HepG2 (cell line): ENCODE results near the gene LRRC45. TPM values are rescaled to one million over a fixed set of nuclear protein-coding genes. Genes with fewer than 3 reads are reported as not detected.
A peak's percentile ranks its signal among the peaks of the same experiment; 100 is the strongest.

ENCODE experiments used
- ATF7 ChIP-seq, 2 experiments: fragments of 450-650 bp in 1 of 2; sonication (generic) in 1 of 2; formaldehyde crosslinking in 1 of 2; IDR thresholded peaks; 2 replicates each; pipeline versions ENCODE4 v1.4.0 to v1.6.1; 2016 to 2020; ENCODE audit warnings: antibody characterized with exemption in 1 of 2, mild to moderate bottlenecking in 1 of 2, missing genetic modification reagents in 1 of 2
- DPF2 ChIP-seq: sonication (generic); formaldehyde crosslinking; IDR thresholded peaks from 2 replicates; pipeline ENCODE4 v1.4.0; 2020; ENCODE audit warnings: mild to moderate bottlenecking, low read depth, missing genetic modification reagents, borderline replicate concordance
- GTF2F1 ChIP-seq: fragments of 150-350 bp; IDR thresholded peaks from 2 replicates; pipeline ENCODE4 v1.6.1; 2014; ENCODE audit warnings: low read length
- HNRNPUL1 ChIP-seq: fragments of 200-400 bp; formaldehyde crosslinking; IDR thresholded peaks from 2 replicates; pipeline ENCODE4 v1.6.1; 2017; ENCODE audit warnings: low read depth, mild to moderate bottlenecking, low read length, moderate library complexity
- IKZF1 ChIP-seq: fragments of 450-650 bp; IDR thresholded peaks from 2 replicates; pipeline ENCODE4 v1.7.1; 2016
- KLF6 ChIP-seq: IDR thresholded peaks from 2 replicates; pipeline ENCODE4 v1.8.0; 2016; ENCODE audit warnings: missing biosample characterization, missing genetic modification reagents
- KLF9 ChIP-seq: IDR thresholded peaks from 2 replicates; pipeline ENCODE4 v1.6.1; 2016; ENCODE audit warnings: low read depth
- MAF1 ChIP-seq: sonication (generic); formaldehyde crosslinking; IDR thresholded peaks from 2 replicates; pipeline ENCODE4 v1.5.0; 2020; ENCODE audit warnings: missing genetic modification reagents, borderline replicate concordance
- MEIS1 ChIP-seq: sonication (generic); formaldehyde crosslinking; IDR thresholded peaks from 2 replicates; pipeline ENCODE4 v1.9.0; 2021; ENCODE audit warnings: mild to moderate bottlenecking, missing genetic modification reagents, moderate library complexity, borderline replicate concordance
- PAX8 ChIP-seq: sonication (generic); formaldehyde crosslinking; IDR thresholded peaks from 2 replicates; pipeline ENCODE4 v1.8.0; 2022; ENCODE audit warnings: mild to moderate bottlenecking, missing genetic modification reagents, borderline replicate concordance
- PLRG1 ChIP-seq: fragments of 450-650 bp; conservative IDR thresholded peaks from 2 replicates; pipeline ENCODE4 v1.6.1; 2016
- POLR2AphosphoS2 ChIP-seq: IDR thresholded peaks from 2 replicates; pipeline ENCODE4 v1.6.1; 2011; ENCODE audit warnings: low read depth, low read length, improper control_type of control experiment
- REL ChIP-seq: sonication (generic); formaldehyde crosslinking; conservative IDR thresholded peaks from 2 replicates; pipeline ENCODE4 v1.8.0; 2022; ENCODE audit warnings: mild to moderate bottlenecking, missing genetic modification reagents, moderate library complexity
- RXRA ChIP-seq: sonication (generic); formaldehyde crosslinking; IDR thresholded peaks from 2 replicates; pipeline ENCODE4 v1.5.1; 2020; ENCODE audit warnings: missing genetic modification reagents
- STAG1 ChIP-seq: sonication (generic); formaldehyde crosslinking; IDR thresholded peaks from 2 replicates; pipeline ENCODE4 v1.4.0; 2020; ENCODE audit warnings: missing genetic modification reagents
- ZBTB7A ChIP-seq: sonication (generic); formaldehyde crosslinking; IDR thresholded peaks from 2 replicates; pipeline ENCODE4 v1.8.0; 2022; ENCODE audit warnings: mild to moderate bottlenecking, missing genetic modification reagents
- ZEB1 ChIP-seq: IDR thresholded peaks from 2 replicates; pipeline ENCODE4 v1.6.1; 2012; ENCODE audit warnings: mild to moderate bottlenecking, low read depth, inconsistent platforms; ENCODE audit not compliant: insufficient replicate concordance
- ZFP90 ChIP-seq: sonication (generic); formaldehyde crosslinking; IDR thresholded peaks from 2 replicates; pipeline ENCODE4 v1.8.0; 2022; ENCODE audit warnings: missing genetic modification reagents, mild to moderate bottlenecking, inconsistent platforms, borderline replicate concordance
- ZMAT3 ChIP-seq: sonication (generic); formaldehyde crosslinking; conservative IDR thresholded peaks from 2 replicates; pipeline ENCODE4 v1.7.0; 2021; ENCODE audit warnings: missing genetic modification reagents
- ZNF136 ChIP-seq: sonication (generic); formaldehyde crosslinking; IDR thresholded peaks from 2 replicates; pipeline ENCODE4 v1.8.1; 2022; ENCODE audit warnings: low read depth, mild to moderate bottlenecking, moderate library complexity, missing genetic modification reagents
- ZNF225 ChIP-seq: sonication (generic); formaldehyde crosslinking; IDR thresholded peaks from 2 replicates; pipeline ENCODE4 v1.4.0; 2020; ENCODE audit warnings: mild to moderate bottlenecking, missing genetic modification reagents
- ZNF34 ChIP-seq: sonication (generic); formaldehyde crosslinking; IDR thresholded peaks from 2 replicates; pipeline ENCODE4 v1.4.0; 2020; ENCODE audit warnings: mild to moderate bottlenecking, missing genetic modification reagents, borderline replicate concordance
- ZNF468 ChIP-seq: sonication (generic); formaldehyde crosslinking; IDR thresholded peaks from 2 replicates; pipeline ENCODE4 v1.8.0; 2022; ENCODE audit warnings: mild to moderate bottlenecking, moderate library complexity, missing genetic modification reagents
- ZNF550 ChIP-seq: sonication (generic); formaldehyde crosslinking; IDR thresholded peaks from 2 replicates; pipeline ENCODE4 v1.4.0; 2020; ENCODE audit warnings: mild to moderate bottlenecking, missing genetic modification reagents, borderline replicate concordance
- ZNF556 ChIP-seq: sonication (generic); formaldehyde crosslinking; IDR thresholded peaks from 2 replicates; pipeline ENCODE4 v1.4.0; 2020; ENCODE audit warnings: mild to moderate bottlenecking, missing genetic modification reagents, borderline replicate concordance
- ZNF652 ChIP-seq: IDR thresholded peaks from 2 replicates; pipeline ENCODE4 v1.6.1; 2016; ENCODE audit warnings: low read depth, borderline replicate concordance
- ZNF720 ChIP-seq: sonication (generic); formaldehyde crosslinking; IDR thresholded peaks from 2 replicates; pipeline ENCODE4 v1.4.0; 2020; ENCODE audit warnings: missing genetic modification reagents
- ZNF850 ChIP-seq: sonication (generic); formaldehyde crosslinking; conservative IDR thresholded peaks from 2 replicates; pipeline ENCODE4 v1.9.0; 2021; ENCODE audit warnings: mild to moderate bottlenecking, missing genetic modification reagents
- polyA plus RNA-seq, 8 experiments: library from polyadenylated mRNA; depleted of rRNA in 3 of 8; stranded (reverse) in 7 of 8; unstranded in 1 of 8; fragments of >200 nt; fragmentation: Illumina TruSeq in 4 of 8; extraction: Trizol in 4 of 8; gene quantifications; 2 replicates each; pipeline versions ENCODE4 v1.2.1 to v1.2.3, GENCODE V29; 2011 to 2016; ENCODE audit warnings: low read depth in 4 of 8, missing spikeins in 1 of 8, mixed read lengths in 1 of 8; ENCODE audit not compliant: insufficient read depth in 1 of 8
- total RNA-seq, 5 experiments: library from RNA; depleted of rRNA; stranded (reverse); fragments of >200 nt; fragmentation: Illumina TruSeq; extraction: Trizol; gene quantifications; 2 replicates each; pipeline ENCODE4 v1.2.3, GENCODE V29; 2016; ENCODE audit warnings: low read depth in 1 of 5
- TF ChIP-seq, protein P1 (sequence below): sonication (generic); formaldehyde crosslinking; IDR thresholded peaks from 2 replicates; pipeline ENCODE4 v1.5.0; 2020; ENCODE audit warnings: missing genetic modification reagents, mild to moderate bottlenecking, borderline replicate concordance
- TF ChIP-seq, protein P2 (sequence below): sonication (generic); formaldehyde crosslinking; IDR thresholded peaks from 2 replicates; pipeline ENCODE4 v1.8.1; 2023; ENCODE audit warnings: mild to moderate bottlenecking, moderate library complexity, missing genetic modification reagents

The LRRC45 gene
- total and polyA plus RNA-seq, 2 of the 13 experiments (the other 11 are each of a cell fraction or from before 2014, with no cell fraction given), result 11.6 to 48.1 TPM

DNA sequence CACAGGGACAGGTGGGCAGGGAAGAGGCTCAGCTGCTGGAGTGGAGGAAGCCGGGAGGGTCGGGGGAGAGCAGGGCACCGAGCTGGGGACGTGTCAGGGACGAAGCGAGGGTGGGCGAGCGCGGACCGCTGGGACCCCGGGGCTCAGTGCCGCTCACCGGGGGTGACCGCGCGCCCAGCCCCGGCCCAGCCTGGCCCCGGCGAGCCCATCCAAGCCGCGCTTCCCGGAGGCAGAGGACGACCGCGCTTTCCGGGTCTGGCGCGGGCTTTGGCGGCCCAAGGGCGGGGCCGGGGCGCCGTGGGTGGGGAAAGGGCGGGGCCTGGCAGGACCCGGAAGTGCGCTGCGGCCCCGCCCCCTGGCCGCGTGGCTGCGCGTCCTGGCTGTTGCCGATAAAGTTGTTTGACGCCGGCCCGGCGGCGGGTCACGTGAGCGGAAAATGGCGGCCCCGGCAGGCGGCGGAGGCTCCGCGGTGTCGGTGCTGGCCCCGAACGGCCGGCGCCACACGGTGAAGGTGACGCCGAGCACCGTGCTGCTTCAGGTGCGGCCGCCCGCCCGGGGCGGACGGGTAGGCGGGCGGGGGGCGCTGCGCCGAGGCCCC, 45.8 kb upstream of the LRRC45 start, which contains the start of gene ASPSCR1 (continued):
- TF ChIP-seq KLF6 (peak; percentile 92; the same call in 1 of the 2 replicates), ZNF556 (CRISPR knock-in tag) (no peak), PAX8 (CRISPR knock-in tag) (no peak), ZNF720 (CRISPR knock-in tag) (0 out of 2 replicates have a peak, but pooled peaks have one; percentile 65), KLF9 (CRISPR knock-in tag) (no peak), IKZF1 (no peak), ZNF850 (CRISPR knock-in tag) (no peak), RXRA (CRISPR knock-in tag) (no peak; the same call in 1 of the 2 replicates), ZNF468 (CRISPR knock-in tag) (no peak; the same call in 1 of the 2 replicates), ZNF550 (no peak), GTF2F1 (peak; percentile 80; the same call in 1 of the 2 replicates), MEIS1 (CRISPR knock-in tag) (no peak; the same call in 1 of the 2 replicates), PLRG1 (no peak), ZNF136 (CRISPR knock-in tag) (no peak), MAF1 (CRISPR knock-in tag) (0 out of 2 replicates have a peak, but pooled peaks have one; percentile 62), ATF7 (IDR thresholded peaks at IDR 0.05) (no peak), ATF7 (CRISPR knock-in tag; IDR thresholded peaks at IDR 0.05) (no peak; the same call in 1 of the 2 replicates), REL (CRISPR knock-in tag) (no peak), ZFP90 (no peak), ZNF34 (CRISPR knock-in tag) (no peak), HNRNPUL1 (no peak), ZBTB7A (CRISPR knock-in tag) (no peak), ZEB1 (no peak), ZNF225 (CRISPR knock-in tag) (no peak), STAG1 (CRISPR knock-in tag) (peak; percentile 2; the same call in 1 of the 2 replicates), ZMAT3 (peak; percentile 90), POLR2AphosphoS2 (no peak), DPF2 (CRISPR knock-in tag) (no peak), ZNF652 (CRISPR knock-in tag) (no peak)
- TF ChIP-seq, protein P1, sequence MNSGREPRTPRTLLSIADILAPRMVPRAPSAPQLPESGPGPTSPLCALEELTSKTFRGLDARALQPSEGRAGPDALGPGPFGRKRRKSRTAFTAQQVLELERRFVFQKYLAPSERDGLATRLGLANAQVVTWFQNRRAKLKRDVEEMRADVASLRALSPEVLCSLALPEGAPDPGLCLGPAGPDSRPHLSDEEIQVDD, result no peak
- TF ChIP-seq, protein P2, sequence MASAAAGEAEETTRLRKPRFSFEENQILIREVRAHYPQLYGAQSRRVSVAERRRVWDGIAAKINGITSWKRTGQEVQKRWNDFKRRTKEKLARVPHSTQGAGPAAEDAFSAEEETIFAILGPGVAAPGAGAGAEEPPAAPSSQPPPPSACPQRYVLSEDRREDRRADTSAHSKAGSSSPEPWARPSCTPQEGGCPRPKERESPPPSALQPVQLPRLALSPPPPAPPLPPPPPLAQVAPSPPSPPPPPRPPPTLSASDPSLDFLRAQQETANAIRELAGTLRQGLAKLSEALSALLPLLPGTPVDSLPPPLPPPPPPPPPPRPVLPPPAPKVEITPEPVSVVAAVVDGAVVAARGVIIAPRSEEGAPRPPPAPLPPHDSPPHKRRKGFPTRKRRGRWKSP (CRISPR knock-in tag), result no peak
